ENCODE results near the gene PHF14. TPM values are rescaled to one million over a fixed set of nuclear protein-coding genes. Genes with fewer than 3 reads are reported as not detected.

The PHF14 gene
- polyA plus RNA-seq, 1 donor from 2014 or later, result 139 TPM

GRCh38 chr7:11207565-11207964 lies 233.9 kb downstream of the PHF14 start:
- Histone ChIP-seq H3K27me3 (ENCODE audit: insufficient read depth, low read depth, low read length) (no peaks in the 10 kb centered on the region), H3K9ac (ENCODE audit: low read length) (no peak overlapping the region)

GRCh38 chr7:11208883-11209465 lies 235.3 kb downstream of the PHF14 start:
- no peaks in the 10 kb centered on the region for H3K9me2 ChIP-seq (ENCODE audit: insufficient read depth, low read length)
- no peak overlapping the region for H2AFZ ChIP-seq (ENCODE audit: low read depth, low read length)
- H3K9ac ChIP-seq (ENCODE audit: low read length), result no peak overlapping the region
- H3F3A ChIP-seq (ENCODE audit: insufficient read depth, low read length, poor library complexity, severe bottlenecking), result no peaks in the 10 kb centered on the region
- no peak overlapping the region for H3K4me3 ChIP-seq (ENCODE audit: low read length)
- H3K79me2 ChIP-seq (replicated peaks; ENCODE audit: insufficient read depth, low read length), result no peaks in the 10 kb centered on the region
- no peaks in the 10 kb centered on the region for H3K27me3 ChIP-seq (ENCODE audit: insufficient read depth, low read depth, low read length)
- TF ChIP-seq CTCF (IDR thresholded peaks at IDR 0.05; ENCODE audit: poor library complexity, severe bottlenecking) (peak; percentile 11), REST (IDR thresholded peaks at IDR 0.05; ENCODE audit: borderline replicate concordance) (no peak), EP300 (conservative IDR thresholded peaks at IDR 0.05; ENCODE audit: poor library complexity, severe bottlenecking) (no peak), SMC3 (conservative IDR thresholded peaks at IDR 0.05; ENCODE audit: poor library complexity) (no peak)
- no peak overlapping the region for H3K4me2 ChIP-seq (ENCODE audit: low read length)
- H3K9me3 ChIP-seq (ENCODE audit: low read length), result no peaks in the 10 kb centered on the region
- H3K27ac ChIP-seq (ENCODE audit: low read length), result no peak overlapping the region
- no peaks in the 10 kb centered on the region for H4K20me1 ChIP-seq (ENCODE audit: insufficient read depth)
- H3K36me3 ChIP-seq (ENCODE audit: insufficient read depth, low read length), result no peaks in the 10 kb centered on the region

More at GRCh38 chr7:11207565-11207964, 233.9 kb downstream of the PHF14 start:
- no peaks in the 10 kb centered on the region for H4K20me1 ChIP-seq (ENCODE audit: insufficient read depth)
- H3K9me3 ChIP-seq (ENCODE audit: low read length), result no peaks in the 10 kb centered on the region
- H3K79me2 ChIP-seq (replicated peaks; ENCODE audit: insufficient read depth, low read length), result no peaks in the 10 kb centered on the region
- no peak for TF ChIP-seq RAD21 (conservative IDR thresholded peaks at IDR 0.05)
- no peak for TF ChIP-seq CTCF (IDR thresholded peaks at IDR 0.05; ENCODE audit: poor library complexity, severe bottlenecking)
- TF ChIP-seq MXI1 (conservative IDR thresholded peaks at IDR 0.05; ENCODE audit: poor library complexity, severe bottlenecking), result no peak
- TF ChIP-seq REST (IDR thresholded peaks at IDR 0.05; ENCODE audit: borderline replicate concordance), result no peak
- TF ChIP-seq EP300 (conservative IDR thresholded peaks at IDR 0.05; ENCODE audit: poor library complexity, severe bottlenecking), result no peak
- no peak for TF ChIP-seq POLR2AphosphoS5 (IDR thresholded peaks at IDR 0.05)
- TF ChIP-seq EZH2 (IDR thresholded peaks at IDR 0.05; ENCODE audit: borderline replicate concordance, insufficient read depth, low read length, poor library complexity, severe bottlenecking), result no peak
- TF ChIP-seq TAF1 (IDR thresholded peaks at IDR 0.05; ENCODE audit: low read depth), result no peak
- no peak overlapping the region for H3K4me2 ChIP-seq (ENCODE audit: low read length)
- H3K4me3 ChIP-seq (ENCODE audit: low read length), result no peak overlapping the region
- H3K36me3 ChIP-seq (ENCODE audit: insufficient read depth, low read length), result no peaks in the 10 kb centered on the region
- H3K27ac ChIP-seq (ENCODE audit: low read length), result no peak overlapping the region
- H2AFZ ChIP-seq (ENCODE audit: low read depth, low read length), result no peak overlapping the region
- no peaks in the 10 kb centered on the region for H3F3A ChIP-seq (ENCODE audit: insufficient read depth, low read length, poor library complexity, severe bottlenecking)
- H3K9me2 ChIP-seq (ENCODE audit: insufficient read depth, low read length), result no peaks in the 10 kb centered on the region
